AG10803 (cell line): ENCODE data around the gene HSDL2.
"Not testable (repeated sequence)": the region's sequence is repeated elsewhere in the genome, so short reads cannot be mapped to it uniquely, and the experiment has no call there.

Experiments
- DNase-seq: peaks from one replicate; pipeline ENCODE4 v3.0.0; 2010; ENCODE audit warnings: low read depth
- H3K4me3 ChIP-seq: 2 replicates; pipeline ENCODE4 v1.5.1; 2011; ENCODE audit warnings: mild to moderate bottlenecking, low read length, control low read depth
- CTCF ChIP-seq: conservative IDR thresholded peaks from 2 replicates; pipeline ENCODE4 v1.5.1; 2011; ENCODE audit warnings: mild to moderate bottlenecking, low read length, control low read depth, inconsistent platforms

HSDL2 gene

GRCh38 chr9:112384219-112384618 lies 4.3 kb downstream of the HSDL2 start:
- H3K4me3 ChIP-seq: no peak overlapping the region
- no peak for TF ChIP-seq CTCF
- DNase-seq: no peak

- no peak for DNase-seq
- H3K4me3 ChIP-seq: no peak overlapping the region
- no peak for TF ChIP-seq CTCF
Observed at GRCh38 chr9:112384690-112385089, 4.8 kb downstream of the HSDL2 start.

GRCh38 chr9:112387115-112387514 lies 7.2 kb downstream of the HSDL2 start:
- DNase-seq: no peak
- TF ChIP-seq CTCF: no peak
- no peak overlapping the region for H3K4me3 ChIP-seq

DNA sequence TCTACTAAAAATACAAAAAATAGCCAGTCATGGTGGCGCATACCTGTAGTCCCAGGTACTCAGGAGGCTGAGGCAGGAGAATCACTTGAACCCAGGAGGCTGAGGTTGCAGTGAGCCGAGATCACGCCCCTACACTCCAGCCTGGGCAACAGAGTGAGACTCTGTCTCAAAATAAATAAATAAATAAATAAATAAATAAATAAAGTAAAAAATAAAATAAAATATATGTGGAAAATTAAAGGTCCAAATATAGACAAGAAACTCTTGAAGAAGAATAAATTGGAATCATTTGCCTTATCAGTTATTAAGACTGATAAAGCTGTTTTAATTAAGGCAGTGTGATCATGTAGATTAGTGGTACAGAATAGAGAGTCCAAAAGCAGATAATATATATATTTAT lies 10.0 kb downstream of the HSDL2 start:
- H3K4me3 ChIP-seq, DNase-seq: not testable (repeated sequence)

DNA sequence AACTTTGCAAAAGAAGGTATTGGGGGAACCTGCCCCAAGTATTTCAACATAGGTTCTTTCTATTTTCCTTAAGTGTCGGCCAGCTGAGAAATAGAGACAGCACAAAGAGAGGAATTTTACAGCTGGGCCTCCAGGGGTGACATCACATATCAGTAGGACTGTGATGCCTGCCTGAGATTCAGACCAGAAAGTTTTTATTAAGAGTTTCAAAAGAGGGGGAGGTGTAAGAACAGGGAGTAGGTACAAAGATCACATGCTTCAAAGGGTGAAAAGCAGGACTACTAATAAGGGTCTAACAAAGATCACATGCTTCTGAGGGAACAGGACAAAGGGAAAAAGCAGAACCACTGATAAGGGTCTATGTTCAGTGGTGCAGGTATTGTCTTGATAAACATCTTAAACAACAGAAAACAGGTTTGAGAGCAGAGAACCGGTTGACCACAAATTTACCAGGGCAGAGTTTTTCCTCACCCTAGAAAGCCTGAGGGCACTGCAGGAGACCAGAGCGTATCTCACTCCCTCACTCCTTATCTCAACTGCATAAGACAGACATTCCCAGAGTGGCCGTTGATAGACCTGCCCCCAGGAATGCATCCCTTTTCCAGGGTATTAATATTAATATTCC lies 12.1 kb downstream of the HSDL2 start:
- not testable (repeated sequence) for H3K4me3 ChIP-seq, DNase-seq

DNA sequence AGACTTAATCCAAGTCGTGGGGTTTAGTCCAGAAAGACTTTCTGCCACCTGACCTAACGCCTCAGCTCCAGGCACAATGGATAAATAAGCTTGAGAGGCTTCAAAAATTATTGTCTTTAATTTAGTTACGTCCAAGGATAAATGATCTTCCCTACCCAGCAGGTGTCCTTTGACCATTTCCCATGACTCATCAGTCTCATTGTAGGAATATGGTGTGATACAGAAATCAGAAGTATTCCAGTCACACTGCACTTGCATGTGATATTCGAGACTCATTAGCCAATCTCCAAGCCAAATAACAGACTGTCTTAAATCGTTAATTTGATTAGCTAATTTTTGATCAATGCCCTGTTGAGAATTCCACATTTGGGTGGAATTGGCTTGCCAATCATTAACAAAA lies 13.2 kb downstream of the HSDL2 start:
- H3K4me3 ChIP-seq, DNase-seq: not testable (repeated sequence)

GRCh38 chr9:112396416-112396815 lies 16.5 kb downstream of the HSDL2 start:
- no peak overlapping the region for H3K4me3 ChIP-seq
- no peak for DNase-seq
- no peak for TF ChIP-seq CTCF

DNA sequence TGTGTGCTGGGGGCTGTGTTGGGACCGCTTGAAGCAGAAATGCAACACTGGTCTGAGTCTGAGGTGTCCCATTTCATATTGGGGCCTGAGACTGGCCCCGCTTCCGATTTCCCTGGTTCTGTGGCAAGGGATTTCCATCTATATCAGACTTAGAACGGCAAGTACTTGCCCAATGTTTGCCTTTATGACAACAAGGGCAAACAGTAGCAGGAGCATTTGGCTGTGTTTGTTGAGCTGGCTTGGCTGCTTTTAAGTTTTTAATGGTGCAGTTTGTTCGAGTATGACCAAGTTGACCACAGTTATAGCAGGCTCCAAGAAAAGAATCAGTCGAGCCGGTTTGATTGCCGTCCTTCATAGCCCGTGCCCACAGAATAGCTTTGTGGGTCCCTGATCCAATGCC lies 17.0 kb downstream of the HSDL2 start:
- TF ChIP-seq CTCF: no peak
- no peak for DNase-seq
- H3K4me3 ChIP-seq: no peak overlapping the region

DNA sequence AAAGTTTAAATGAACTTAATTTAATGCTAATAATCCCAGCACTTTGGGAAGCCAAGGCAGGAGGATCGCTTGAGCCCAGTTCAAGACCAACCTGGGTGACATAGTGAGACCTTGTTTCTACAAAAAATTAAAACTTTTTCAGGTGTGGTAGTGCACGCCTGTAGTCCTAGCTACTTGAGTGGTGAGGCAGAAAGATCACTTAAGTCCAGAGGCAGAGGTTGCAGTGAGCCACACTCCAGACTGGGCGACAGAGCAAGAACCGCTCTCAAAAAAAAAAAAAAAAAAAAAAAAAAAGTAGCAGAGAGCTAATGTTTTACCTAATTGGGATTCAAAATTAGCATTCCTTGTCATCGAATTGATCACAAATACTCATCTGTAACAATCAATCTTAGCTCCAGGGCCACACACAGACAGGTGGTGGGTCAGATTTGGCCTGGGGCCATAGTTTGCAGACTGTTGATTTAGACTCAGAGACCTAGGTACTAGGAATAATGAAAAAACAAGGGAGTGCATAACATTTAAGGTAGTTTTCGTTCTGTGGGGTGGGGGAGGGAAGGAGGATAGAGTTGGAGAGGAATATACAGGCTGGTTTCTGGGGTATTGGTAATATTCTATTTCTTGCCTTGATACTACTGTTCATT lies 21.4 kb downstream of the HSDL2 start:
- no peak for DNase-seq
- no peak for TF ChIP-seq CTCF
- no peak overlapping the region for H3K4me3 ChIP-seq
